ENCODE measurements around the gene NTRK3. TPM values are rescaled to one million over a fixed set of nuclear protein-coding genes. Genes with fewer than 3 reads are reported as not detected.

NTRK3 gene
- polyA plus RNA-seq, 1 donor: 3.2 TPM

DNA sequence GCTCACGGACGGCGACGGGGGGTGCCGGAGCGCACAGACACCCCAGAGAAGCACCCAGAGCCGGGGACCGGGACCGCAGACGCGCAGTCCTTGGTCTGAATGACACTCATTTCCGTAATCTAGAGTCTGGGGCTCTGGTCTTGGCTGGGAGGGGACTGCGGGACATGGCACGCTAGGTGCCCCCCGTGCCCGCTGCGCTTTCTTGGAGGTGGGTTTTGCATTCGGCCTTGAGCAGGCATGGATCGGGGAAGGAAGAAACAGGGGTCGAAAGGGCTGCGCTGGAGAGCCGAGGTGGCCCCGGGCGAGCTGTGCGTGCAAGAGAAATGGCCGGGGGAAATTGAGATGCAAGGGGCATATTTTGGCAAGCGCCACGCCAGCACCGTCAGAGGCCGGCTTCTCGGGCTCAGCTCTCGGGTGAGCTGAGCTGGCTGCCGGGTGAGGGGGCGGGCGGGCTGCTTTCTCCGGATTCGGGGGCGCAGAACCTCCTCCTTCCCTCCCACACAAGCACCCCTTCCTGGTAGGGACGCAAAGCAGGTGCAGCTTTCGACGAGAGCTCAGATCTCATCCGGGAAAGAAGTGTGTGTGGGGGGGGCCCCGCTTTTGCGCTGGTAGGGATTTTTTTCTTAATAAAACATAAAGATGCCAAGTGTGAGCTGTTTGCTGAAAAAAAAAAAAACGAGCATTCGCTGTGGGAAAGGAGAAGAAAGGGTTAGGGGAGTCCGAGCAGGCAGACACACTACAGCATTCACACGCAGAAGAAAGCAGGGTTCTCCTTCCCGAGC lies 963 bp upstream of the NTRK3 start:
- DNase-seq: no peak

GRCh38 chr15:88255484-88256278 lies 858 bp downstream of the NTRK3 start:
- DNase-seq: peak; percentile 66

DNA sequence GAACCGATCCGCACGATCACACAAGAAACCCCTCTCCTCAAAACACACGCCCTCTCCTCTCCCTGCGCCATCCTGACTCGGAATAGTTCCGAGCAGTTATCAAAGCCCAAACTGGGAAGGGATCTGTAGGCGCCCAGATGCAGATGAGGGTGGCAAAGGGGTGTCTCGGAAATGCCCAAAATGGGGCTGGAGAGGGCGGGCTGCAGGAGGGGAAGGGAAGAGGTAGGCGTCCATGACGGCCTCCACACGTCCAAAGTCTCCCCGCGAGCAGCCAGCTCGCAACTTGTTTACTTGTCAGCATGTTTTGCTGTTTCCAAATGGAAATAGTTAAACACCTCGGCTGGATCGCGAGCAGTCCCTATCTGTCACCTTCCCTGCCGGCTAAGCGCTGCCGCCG lies 1.5 kb downstream of the NTRK3 start:
- no peak for DNase-seq

GRCh38 chr15:88252441-88252840 lies 4.1 kb downstream of the NTRK3 start:
- DNase-seq: no peak

DNA sequence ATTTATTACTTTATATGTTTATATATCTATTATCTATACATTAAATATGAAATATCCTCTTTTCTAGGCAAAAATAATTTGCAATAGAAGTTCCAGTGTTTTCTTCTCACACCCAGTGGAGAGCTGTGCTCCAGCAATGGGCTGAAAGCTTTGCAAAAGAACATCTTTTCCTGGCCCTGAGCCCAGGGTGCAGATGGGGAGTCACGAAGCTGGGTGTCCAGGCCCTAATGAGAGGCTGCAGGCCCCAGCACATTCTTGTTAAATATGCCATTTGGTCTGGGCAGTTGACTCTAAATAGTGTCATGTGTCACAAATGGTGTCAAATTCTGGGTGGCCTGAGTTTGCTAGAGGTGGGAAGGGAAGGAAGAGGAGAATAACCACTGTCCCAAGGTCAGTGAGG lies 5.7 kb downstream of the NTRK3 start:
- DNase-seq: no peak

DNA sequence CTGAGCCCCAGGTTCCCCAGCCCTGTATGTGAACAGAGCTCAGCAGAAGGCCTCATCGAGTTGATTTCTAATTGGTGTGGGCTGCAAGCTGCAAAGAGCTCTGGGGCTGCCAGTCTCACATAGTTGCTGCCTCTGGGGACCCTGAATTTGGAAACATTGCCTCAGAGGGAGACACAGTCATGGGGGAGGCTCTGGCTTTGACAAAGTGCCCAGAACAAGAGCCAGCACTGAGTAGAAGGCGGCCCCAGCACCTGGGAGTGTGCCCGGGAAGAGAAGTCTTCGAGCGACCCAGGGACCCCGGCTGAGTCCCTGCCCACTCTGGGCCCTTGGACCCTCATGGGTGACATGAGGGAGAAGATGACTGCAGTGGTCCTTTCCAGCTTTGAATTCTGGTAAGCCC lies 7.3 kb downstream of the NTRK3 start:
- DNase-seq: no peak

DNA sequence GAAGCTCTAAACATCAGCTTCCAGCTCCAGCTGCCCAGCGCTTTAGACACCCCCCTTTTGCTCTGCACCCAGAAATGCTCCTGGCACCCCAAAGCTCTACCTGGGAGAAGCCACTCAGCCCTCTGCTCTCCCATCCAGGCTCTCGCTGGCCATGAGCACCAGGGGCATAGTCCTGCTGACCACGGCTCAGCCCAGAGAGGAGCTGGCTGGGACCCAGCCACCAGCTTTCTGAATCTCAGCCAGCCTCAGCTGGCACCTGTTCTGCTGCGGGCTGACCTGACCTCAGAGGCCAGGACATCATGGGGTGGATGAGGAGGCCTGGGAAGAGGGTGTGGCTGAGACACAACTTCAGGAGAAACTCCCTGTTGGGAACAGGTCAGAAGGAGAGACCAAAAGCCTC lies 8.6 kb downstream of the NTRK3 start:
- DNase-seq: no peak

DNA sequence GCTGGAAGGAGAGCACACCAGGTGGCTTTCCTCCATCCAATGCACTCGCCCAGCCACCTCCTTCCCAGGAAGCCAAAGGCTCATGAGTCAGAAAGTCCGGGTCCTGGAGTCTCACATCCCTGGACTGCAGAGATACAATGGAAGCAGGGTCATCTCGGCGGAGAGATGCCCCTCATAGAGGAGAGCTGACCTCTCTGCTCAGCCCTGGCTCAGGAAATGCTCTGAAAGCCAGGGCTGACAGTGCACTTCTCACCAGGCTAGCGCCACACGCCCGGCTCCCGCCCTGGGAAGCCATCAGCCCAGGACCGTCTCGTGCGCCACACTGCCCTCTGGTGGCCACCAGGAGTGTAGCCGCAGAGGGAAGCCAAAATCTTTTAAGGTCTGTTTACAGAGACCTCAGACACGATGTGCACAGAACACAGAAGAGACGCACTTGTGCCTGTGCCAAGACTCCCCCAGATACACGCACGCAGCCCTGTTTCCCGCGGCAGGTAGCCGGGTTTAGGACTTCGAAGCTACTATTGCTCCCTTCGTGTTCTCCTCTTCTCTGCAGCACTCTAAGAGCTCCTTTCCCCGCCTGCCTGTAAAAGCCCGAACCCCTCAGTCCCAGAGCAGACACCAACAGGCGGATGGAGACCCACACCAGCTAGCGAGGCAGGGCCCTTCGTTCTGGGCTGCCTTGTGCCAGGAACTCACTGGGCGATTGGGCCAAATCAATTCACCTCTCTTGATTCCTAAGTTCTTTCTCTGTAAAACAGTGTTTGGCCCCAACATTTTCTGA lies 9.7 kb downstream of the NTRK3 start:
- DNase-seq: peak; percentile 71

- no peak for DNase-seq
Observed at GRCh38 chr15:88246081-88246480, 10.5 kb downstream of the NTRK3 start.

DNA sequence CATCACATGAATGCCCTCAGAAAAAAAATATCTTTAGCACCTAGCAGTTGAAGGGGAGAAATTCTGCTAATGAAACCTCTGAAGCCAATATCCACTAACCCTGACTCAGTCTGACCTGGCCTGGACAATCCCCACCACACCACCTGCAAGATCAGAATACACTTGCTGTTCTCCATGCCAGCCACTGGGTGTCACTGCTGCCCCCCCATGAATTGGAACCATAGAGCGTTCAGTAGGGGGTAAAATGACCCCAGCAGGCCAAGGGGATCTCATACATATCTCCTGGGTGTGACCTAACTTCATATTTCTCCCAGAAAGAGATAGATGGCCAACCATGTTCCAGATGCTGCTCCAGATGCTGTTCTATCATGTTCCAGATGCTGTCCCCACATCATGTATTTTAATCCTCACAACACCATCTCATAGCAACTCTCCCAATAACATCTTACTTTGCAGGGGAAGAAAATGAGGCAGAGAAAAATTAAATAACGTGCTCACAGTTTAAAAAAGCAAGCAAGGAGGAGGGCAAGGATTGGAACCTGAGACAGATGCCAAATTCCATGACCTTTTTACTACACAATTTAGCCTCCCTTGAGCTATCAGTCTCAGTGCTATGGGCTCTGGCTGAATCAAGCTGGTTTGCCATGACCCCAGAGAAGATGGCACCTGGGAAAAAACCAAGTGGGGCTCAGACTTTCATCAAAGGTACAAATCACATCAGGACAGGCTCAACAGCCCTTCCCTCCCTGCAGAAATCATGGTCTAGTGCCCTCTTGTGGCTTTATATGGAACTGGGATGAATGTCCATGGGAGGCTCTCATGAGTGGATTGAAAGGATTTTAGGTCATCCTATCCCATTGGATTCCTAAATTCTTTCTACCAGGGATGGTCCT lies 12.4 kb downstream of the NTRK3 start:
- DNase-seq: no peak

DNA sequence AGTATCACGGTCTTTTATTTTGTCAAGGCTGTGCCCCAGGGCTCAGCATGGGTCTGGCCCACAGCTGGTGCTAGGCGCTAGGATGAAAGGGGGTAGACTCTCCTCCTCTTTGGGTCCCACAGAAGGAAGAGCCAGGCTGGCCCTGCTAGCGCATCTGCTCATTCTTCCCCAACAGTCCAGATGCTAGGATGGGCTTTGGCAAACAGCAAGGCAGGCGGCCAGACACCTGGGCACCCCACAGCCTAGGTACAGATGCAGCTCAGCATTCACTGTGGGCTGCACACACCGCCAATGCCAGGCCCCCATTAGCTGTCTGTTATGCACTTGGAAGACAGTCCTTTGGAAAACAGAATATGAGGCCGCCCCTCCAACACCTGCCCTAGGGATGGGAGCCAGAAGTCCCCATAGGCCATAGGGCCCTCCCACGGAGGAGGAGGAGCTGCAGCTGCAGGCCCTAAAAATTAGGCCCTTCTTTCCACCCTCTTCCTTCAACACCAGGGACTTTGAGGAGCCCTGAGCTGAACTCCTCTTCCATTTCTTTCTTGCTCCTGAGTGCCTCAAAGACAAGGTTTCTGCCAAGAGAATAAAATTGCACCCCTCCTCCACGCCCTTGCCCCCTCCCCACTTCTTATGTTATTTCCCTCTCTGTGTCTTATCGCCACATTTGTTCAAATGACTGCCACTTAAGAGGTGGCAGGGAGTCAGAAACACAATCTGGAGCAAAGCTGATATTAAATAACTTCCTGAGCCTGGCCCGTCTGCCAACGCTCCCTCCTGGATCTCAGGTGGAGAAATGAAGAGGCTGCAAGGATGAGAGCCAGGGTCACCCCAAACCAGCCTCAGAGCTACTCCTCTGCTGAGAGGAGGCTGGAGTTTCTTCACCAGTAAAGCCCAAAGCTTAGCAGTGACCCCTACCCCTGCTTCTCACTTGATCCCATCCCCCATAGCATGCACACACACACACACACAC lies 13.7 kb downstream of the NTRK3 start:
- DNase-seq: no peak

GRCh38 chr15:88241461-88241860 lies 15.1 kb downstream of the NTRK3 start:
- DNase-seq: no peak

DNA sequence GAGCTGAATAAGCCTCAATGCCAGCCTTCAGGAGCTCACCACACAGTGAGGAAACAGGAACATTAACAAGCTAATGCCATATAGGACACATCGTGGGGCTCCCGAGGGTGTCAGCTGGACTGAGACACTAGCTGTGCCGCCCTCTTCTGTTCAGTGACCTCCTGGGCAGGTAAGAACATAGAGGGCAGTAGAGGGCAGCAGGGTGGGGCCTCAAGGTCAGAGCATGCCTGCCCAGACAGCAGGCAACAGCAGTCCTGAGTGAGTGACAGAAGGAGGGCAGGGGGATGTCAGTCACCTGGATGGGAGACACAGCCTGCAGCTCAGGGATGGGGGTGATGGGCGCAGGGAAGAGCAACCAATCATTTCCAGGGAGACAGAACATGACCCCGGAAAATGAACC lies 15.5 kb downstream of the NTRK3 start:
- DNase-seq: no peak

DNA sequence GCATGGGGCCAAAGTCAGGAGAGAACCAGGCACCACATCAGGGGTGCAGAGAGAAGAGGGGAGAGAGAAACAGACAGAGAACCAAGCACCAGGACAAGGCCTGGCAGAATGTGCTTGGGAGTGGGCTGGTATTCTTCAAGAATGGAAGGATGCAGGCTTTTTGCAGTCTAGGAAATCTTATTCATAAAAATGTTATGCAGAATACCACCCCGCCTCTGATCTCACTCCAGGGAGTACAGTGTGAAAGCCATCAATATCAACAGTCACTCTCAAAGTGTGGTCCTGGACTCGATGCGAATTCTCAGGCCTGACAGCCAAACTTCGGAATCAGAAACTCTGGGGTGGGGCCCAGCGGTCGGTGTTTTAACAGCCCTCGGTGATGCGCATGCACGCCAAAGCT lies 16.9 kb downstream of the NTRK3 start:
- no peak for DNase-seq

DNA sequence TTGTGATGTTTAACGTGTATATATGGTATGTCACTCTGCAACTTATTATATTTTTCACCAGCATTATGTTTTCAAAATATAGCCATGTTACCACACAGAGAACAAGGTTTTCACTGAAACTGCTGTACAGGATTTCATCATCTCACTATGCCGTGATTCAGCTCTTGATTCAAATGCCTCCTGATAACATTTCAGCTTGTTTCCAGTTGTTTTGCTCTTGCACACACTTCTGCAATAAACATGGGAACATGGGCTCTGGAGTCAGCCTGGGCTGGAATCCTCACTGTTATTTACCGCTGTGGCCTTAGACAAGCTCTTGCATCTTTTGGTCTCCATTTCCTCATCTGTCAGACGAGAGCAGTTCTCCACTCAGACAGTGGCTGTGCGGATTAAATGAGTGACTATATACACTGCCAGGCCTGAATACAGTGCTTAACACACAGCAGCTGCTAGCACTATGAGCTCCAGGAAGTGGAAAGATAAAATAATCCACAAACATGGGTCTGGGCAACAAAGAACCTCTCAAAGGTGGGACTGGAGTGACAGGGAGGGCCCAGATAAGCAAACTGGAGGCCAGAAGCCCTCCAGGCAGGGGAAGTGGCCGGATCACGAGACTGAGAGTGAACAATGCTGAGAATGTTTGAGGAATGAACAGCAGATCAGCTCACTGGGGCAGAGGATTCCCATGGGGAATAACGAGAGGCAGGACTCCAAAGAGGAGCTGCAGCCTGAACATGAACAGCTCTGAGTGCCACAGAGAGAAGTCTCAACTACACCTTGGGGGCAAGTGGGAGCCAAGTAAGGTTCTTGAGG lies 17.7 kb downstream of the NTRK3 start:
- DNase-seq: no peak

GRCh38 chr15:88234711-88235110 lies 21.8 kb downstream of the NTRK3 start:
- DNase-seq: no peak

DNA sequence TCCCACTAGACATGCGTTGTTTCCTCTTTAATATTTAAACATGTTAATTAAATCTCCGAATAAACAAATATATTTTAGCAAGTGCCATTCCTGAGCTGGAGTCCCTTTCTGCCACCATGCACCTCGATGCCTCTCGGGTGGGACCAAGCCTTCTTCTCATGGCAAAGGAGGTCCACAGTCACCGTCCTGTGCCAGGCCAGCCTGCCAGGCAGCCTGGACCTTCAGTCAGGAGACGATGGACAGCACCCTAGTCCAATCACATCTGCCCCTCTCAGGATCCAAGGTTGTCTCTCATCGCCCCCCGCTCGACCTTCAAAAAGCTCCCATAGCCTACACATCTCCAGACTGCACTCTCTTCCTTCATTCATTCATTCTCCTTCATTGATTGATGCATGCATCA lies 22.6 kb downstream of the NTRK3 start:
- DNase-seq: no peak

- DNase-seq: no peak
Observed at GRCh38 chr15:88232771-88233201, 23.8 kb downstream of the NTRK3 start.

- DNase-seq: no peak
Observed at GRCh38 chr15:88231909-88232644, 24.5 kb downstream of the NTRK3 start.

Measured in hindlimb muscle (tissue), 1 donor.